ENCODE data around the gene BMP2K.
A peak's percentile ranks its signal among the peaks of the same experiment; 100 is the strongest.

The BMP2K gene

DNA sequence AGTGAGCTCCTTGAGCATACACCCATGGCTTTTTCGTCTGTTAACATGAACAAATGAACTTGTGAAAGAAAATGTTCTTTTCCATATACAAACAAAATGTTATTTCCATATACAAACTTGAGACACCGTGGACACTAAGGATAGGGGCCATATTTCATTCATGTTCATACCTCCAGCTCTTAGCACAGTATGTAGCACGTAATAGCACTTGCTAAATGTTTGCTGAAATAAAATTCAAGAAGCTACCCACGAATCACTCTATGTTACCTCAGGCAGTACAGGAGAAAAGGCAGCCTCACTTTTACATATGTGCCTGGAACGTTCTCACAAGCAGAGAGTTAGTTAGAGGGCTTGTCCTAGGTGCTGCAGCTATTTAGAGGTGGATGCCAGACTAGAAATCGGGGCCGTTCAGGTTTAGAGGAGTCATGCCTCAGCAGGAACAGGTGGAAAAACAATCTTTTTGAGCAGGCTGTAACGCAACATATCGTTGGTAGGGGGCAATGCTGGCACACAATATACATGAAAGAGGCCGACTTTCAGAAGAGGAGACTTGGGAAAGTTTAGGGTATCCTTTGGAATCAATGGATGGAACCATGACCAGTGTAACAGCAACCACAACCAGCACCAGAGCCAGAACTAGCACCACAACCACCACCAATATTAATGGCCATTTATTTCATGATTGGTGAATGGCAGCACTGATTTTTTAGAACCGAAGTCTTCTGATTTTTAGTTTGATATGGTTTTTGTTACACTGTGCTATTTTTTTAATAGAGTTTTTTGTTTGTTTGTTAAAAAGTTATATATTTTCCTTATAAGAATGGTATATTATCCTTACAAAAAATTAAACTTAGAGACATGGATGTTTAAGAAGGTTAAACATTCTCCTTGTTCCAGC, 177.9 kb downstream of the BMP2K start:
- peak; percentile 80 for ATAC-seq
- TF ChIP-seq, protein P1, sequence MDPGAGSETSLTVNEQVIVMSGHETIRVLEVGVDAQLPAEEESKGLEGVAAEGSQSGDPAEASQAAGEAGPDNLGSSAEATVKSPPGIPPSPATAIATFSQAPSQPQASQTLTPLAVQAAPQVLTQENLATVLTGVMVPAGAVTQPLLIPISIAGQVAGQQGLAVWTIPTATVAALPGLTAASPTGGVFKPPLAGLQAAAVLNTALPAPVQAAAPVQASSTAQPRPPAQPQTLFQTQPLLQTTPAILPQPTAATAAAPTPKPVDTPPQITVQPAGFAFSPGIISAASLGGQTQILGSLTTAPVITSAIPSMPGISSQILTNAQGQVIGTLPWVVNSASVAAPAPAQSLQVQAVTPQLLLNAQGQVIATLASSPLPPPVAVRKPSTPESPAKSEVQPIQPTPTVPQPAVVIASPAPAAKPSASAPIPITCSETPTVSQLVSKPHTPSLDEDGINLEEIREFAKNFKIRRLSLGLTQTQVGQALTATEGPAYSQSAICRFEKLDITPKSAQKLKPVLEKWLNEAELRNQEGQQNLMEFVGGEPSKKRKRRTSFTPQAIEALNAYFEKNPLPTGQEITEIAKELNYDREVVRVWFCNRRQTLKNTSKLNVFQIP (CRISPR knock-in tag; IDR thresholded peaks at IDR 0.05; ENCODE audit: borderline replicate concordance, low read depth): no peak
- TF ChIP-seq TCF4 (CRISPR knock-in tag; IDR thresholded peaks at IDR 0.05; ENCODE audit: borderline replicate concordance) (no peak), ZNF8 (CRISPR knock-in tag; IDR thresholded peaks at IDR 0.05) (no peak), RARB (CRISPR knock-in tag; IDR thresholded peaks at IDR 0.05) (no peak), BACH2 (CRISPR knock-in tag; IDR thresholded peaks at IDR 0.05; ENCODE audit: borderline replicate concordance) (no peak), ZNF565 (CRISPR knock-in tag; conservative IDR thresholded peaks at IDR 0.05; ENCODE audit: low read depth) (no peak), ESRRG (CRISPR knock-in tag; IDR thresholded peaks at IDR 0.05) (no peak), ZNF70 (CRISPR knock-in tag; IDR thresholded peaks at IDR 0.05) (no peak), ARNTL (CRISPR knock-in tag; IDR thresholded peaks at IDR 0.05; ENCODE audit: borderline replicate concordance, low read depth) (no peak), OSR1 (CRISPR knock-in tag; IDR thresholded peaks at IDR 0.05) (no peak)
- TF ChIP-seq, protein P2, sequence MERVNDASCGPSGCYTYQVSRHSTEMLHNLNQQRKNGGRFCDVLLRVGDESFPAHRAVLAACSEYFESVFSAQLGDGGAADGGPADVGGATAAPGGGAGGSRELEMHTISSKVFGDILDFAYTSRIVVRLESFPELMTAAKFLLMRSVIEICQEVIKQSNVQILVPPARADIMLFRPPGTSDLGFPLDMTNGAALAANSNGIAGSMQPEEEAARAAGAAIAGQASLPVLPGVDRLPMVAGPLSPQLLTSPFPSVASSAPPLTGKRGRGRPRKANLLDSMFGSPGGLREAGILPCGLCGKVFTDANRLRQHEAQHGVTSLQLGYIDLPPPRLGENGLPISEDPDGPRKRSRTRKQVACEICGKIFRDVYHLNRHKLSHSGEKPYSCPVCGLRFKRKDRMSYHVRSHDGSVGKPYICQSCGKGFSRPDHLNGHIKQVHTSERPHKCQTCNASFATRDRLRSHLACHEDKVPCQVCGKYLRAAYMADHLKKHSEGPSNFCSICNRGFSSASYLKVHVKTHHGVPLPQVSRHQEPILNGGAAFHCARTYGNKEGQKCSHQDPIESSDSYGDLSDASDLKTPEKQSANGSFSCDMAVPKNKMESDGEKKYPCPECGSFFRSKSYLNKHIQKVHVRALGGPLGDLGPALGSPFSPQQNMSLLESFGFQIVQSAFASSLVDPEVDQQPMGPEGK (CRISPR knock-in tag; IDR thresholded peaks at IDR 0.05; ENCODE audit: borderline replicate concordance): no peak
- TF ChIP-seq, protein P3, sequence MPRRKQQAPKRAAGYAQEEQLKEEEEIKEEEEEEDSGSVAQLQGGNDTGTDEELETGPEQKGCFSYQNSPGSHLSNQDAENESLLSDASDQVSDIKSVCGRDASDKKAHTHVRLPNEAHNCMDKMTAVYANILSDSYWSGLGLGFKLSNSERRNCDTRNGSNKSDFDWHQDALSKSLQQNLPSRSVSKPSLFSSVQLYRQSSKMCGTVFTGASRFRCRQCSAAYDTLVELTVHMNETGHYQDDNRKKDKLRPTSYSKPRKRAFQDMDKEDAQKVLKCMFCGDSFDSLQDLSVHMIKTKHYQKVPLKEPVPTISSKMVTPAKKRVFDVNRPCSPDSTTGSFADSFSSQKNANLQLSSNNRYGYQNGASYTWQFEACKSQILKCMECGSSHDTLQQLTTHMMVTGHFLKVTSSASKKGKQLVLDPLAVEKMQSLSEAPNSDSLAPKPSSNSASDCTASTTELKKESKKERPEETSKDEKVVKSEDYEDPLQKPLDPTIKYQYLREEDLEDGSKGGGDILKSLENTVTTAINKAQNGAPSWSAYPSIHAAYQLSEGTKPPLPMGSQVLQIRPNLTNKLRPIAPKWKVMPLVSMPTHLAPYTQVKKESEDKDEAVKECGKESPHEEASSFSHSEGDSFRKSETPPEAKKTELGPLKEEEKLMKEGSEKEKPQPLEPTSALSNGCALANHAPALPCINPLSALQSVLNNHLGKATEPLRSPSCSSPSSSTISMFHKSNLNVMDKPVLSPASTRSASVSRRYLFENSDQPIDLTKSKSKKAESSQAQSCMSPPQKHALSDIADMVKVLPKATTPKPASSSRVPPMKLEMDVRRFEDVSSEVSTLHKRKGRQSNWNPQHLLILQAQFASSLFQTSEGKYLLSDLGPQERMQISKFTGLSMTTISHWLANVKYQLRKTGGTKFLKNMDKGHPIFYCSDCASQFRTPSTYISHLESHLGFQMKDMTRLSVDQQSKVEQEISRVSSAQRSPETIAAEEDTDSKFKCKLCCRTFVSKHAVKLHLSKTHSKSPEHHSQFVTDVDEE (CRISPR knock-in tag; IDR thresholded peaks at IDR 0.05): no peak
- TF ChIP-seq, protein P4, sequence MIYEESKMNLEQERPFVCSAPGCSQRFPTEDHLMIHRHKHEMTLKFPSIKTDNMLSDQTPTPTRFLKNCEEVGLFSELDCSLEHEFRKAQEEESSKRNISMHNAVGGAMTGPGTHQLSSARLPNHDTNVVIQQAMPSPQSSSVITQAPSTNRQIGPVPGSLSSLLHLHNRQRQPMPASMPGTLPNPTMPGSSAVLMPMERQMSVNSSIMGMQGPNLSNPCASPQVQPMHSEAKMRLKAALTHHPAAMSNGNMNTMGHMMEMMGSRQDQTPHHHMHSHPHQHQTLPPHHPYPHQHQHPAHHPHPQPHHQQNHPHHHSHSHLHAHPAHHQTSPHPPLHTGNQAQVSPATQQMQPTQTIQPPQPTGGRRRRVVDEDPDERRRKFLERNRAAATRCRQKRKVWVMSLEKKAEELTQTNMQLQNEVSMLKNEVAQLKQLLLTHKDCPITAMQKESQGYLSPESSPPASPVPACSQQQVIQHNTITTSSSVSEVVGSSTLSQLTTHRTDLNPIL (CRISPR knock-in tag; IDR thresholded peaks at IDR 0.05; ENCODE audit: low read depth): no peak

DNA sequence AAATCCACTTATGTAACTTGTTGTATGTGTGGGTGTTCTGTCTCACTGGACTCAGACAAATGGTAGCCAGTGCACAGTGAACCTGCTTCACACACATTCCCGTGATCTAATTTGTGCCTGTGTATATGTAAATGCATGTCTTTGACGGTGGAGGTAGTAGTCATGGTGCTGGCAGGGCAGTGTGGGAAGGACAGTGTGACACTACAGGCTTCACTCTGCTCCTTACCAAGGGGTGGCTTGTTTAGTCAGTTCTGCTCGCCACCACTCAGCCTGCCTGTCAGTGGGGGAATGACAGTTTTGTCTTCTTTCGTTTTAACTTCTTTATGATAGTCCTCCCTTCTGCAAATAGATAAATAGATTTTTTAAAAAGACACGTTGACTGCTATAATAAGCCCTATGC, 180.8 kb downstream of the BMP2K start:
- ATAC-seq: no peak
- no peak for TF ChIP-seq SNAI2 (CRISPR knock-in tag; IDR thresholded peaks at IDR 0.05)
- no peak for TF ChIP-seq ZC3H10 (CRISPR knock-in tag; IDR thresholded peaks at IDR 0.05)
- TF ChIP-seq ZNF70 (CRISPR knock-in tag; IDR thresholded peaks at IDR 0.05): no peak
- TF ChIP-seq ZFP30 (CRISPR knock-in tag; IDR thresholded peaks at IDR 0.05): no peak
- TF ChIP-seq, protein P4 (CRISPR knock-in tag; IDR thresholded peaks at IDR 0.05; ENCODE audit: low read depth): no peak
- TF ChIP-seq OSR1 (CRISPR knock-in tag; IDR thresholded peaks at IDR 0.05): no peak
- no peak for TF ChIP-seq RARB (CRISPR knock-in tag; IDR thresholded peaks at IDR 0.05)
- no peak for TF ChIP-seq ZNF8 (CRISPR knock-in tag; IDR thresholded peaks at IDR 0.05)
- no peak for TF ChIP-seq ESRRG (CRISPR knock-in tag; IDR thresholded peaks at IDR 0.05)
- TF ChIP-seq, protein P1 (CRISPR knock-in tag; IDR thresholded peaks at IDR 0.05; ENCODE audit: borderline replicate concordance, low read depth): no peak
- no peak for TF ChIP-seq PPARA (CRISPR knock-in tag; IDR thresholded peaks at IDR 0.05; ENCODE audit: borderline replicate concordance)

Measured in SK-N-SH treated with all-trans-retinoic acid at 6 μM for 48 hours (cell line).